WTC11 (cell line): ENCODE results near the gene SLC8B1. TPM values are rescaled to one million over a fixed set of nuclear protein-coding genes. Genes with fewer than 3 reads are reported as not detected.

ENCODE experiments used
- ATAC-seq: fragments of 200-7000 bp; cut with Tn5 transposase; 2 replicates; pipeline ENCODE4 v1.10.0; 2021; ENCODE audit warnings: mild to moderate bottlenecking, moderate library complexity
- CTCF ChIA-PET: fragments of 300-600 bp; sonication (Branson Sonifier 250); formaldehyde crosslinking; loops from one replicate; lab custom pipeline; 2021; ENCODE audit warnings: antibody characterized with exemption; lab: Charles Lee
- POLR2A ChIA-PET: fragments of 350-600 bp; sonication (Branson Sonifier 250); formaldehyde crosslinking; loops from one replicate; lab custom pipeline; 2021; ENCODE audit warnings: antibody characterized with exemption; lab: Charles Lee
- DNase-seq: peaks from one replicate; pipeline ENCODE4 v3.0.0; 2021; ENCODE audit warnings: low spot score
- H3K27ac Mint-ChIP-seq: 2 replicates; pipeline ENCODE4 v1.8.0; 2021; ENCODE audit warnings: mixed read lengths
- H3K27me3 Mint-ChIP-seq: 2 replicates; pipeline ENCODE4 v1.8.0; 2021; ENCODE audit warnings: low read depth, mild to moderate bottlenecking, moderate library complexity, mixed read lengths
- H3K36me3 Mint-ChIP-seq: 2 replicates; pipeline ENCODE4 v1.8.0; 2021; ENCODE audit warnings: mixed read lengths
- H3K4me1 Mint-ChIP-seq: 2 replicates; pipeline ENCODE4 v1.8.0; 2022; ENCODE audit warnings: mixed read lengths
- H3K4me3 Mint-ChIP-seq: 2 replicates; pipeline ENCODE4 v1.8.0; 2021; ENCODE audit warnings: mild to moderate bottlenecking, moderate library complexity, mixed read lengths
- H3K9me3 Mint-ChIP-seq: 2 replicates; pipeline ENCODE4 v1.8.0; 2021; ENCODE audit warnings: mixed read lengths
- ESRRA ChIP-seq: sonication (generic); formaldehyde crosslinking; IDR thresholded peaks from 2 replicates; pipeline ENCODE4 v1.8.1; 2022; ENCODE audit warnings: mild to moderate bottlenecking, missing genetic modification reagents, borderline replicate concordance
- GABPB1 ChIP-seq: sonication (generic); formaldehyde crosslinking; IDR thresholded peaks from 2 replicates; pipeline ENCODE4 v1.8.1; 2023; ENCODE audit warnings: mild to moderate bottlenecking, missing genetic modification reagents
- GRHL2 ChIP-seq: fragments of 250-450 bp; sonication (Bioruptor Pico); IDR thresholded peaks from 2 replicates; pipeline ENCODE4 v1.8.0; 2022; ENCODE audit warnings: mild to moderate bottlenecking, moderate library complexity; ENCODE audit not compliant: insufficient replicate concordance, severe bottlenecking
- GTF2I ChIP-seq: fragments of 250-450 bp; sonication (Bioruptor Pico); conservative IDR thresholded peaks from 2 replicates; pipeline ENCODE4 v1.4.0; 2021; ENCODE audit warnings: mild to moderate bottlenecking
- MYBL2 ChIP-seq: sonication (generic); formaldehyde crosslinking; IDR thresholded peaks from 2 replicates; pipeline ENCODE4 v1.8.1; 2023; ENCODE audit warnings: mild to moderate bottlenecking, moderate library complexity, missing genetic modification reagents
- NFATC4 ChIP-seq: fragments of 250-450 bp; sonication (Bioruptor Pico); IDR thresholded peaks from 2 replicates; pipeline ENCODE4 v1.9.0; 2021; ENCODE audit warnings: mild to moderate bottlenecking
- NR1H2 ChIP-seq: sonication (generic); formaldehyde crosslinking; IDR thresholded peaks from 2 replicates; pipeline ENCODE4 v1.9.0; 2021; ENCODE audit warnings: mild to moderate bottlenecking, moderate library complexity, missing genetic modification reagents
- SP1 ChIP-seq: sonication (generic); formaldehyde crosslinking; conservative IDR thresholded peaks from 2 replicates; pipeline ENCODE4 v1.8.1; 2022; ENCODE audit warnings: missing genetic modification reagents
- TEAD4 ChIP-seq: sonication (generic); formaldehyde crosslinking; IDR thresholded peaks from 2 replicates; pipeline ENCODE4 v1.8.0; 2022; ENCODE audit warnings: mild to moderate bottlenecking, missing genetic modification reagents
- ZNF138 ChIP-seq: sonication (generic); formaldehyde crosslinking; conservative IDR thresholded peaks from 2 replicates; pipeline ENCODE4 v1.8.1; 2022; ENCODE audit warnings: mild to moderate bottlenecking, moderate library complexity, missing genetic modification reagents
- ZNF416 ChIP-seq: fragments of 250-450 bp; sonication (Bioruptor Pico); IDR thresholded peaks from 2 replicates; pipeline ENCODE4 v1.9.0; 2021; ENCODE audit warnings: mild to moderate bottlenecking, inconsistent platforms
- ZNF423 ChIP-seq: fragments of 250-450 bp; sonication (Bioruptor Pico); IDR thresholded peaks from 2 replicates; pipeline ENCODE4 v2.1.2; 2022; ENCODE audit warnings: mild to moderate bottlenecking, moderate library complexity
- total RNA-seq: library from RNA; stranded (reverse); gene quantifications from 3 replicates; pipeline ENCODE4 v1.2.3, GENCODE V29; 2021
- TF ChIP-seq, protein P1 (sequence below): sonication (generic); formaldehyde crosslinking; IDR thresholded peaks from 2 replicates; pipeline ENCODE4 v1.8.1; 2023; ENCODE audit warnings: mild to moderate bottlenecking, missing genetic modification reagents, borderline replicate concordance
- TF ChIP-seq, protein P2 (sequence below): fragments of 250-450 bp; sonication (Bioruptor Pico); IDR thresholded peaks from 2 replicates; pipeline ENCODE4 v1.9.0; 2021; ENCODE audit warnings: mild to moderate bottlenecking
- TF ChIP-seq, protein P3 (sequence below): fragments of 250-450 bp; sonication (Bioruptor Pico); IDR thresholded peaks from 2 replicates; pipeline ENCODE4 v2.1.2; 2022; ENCODE audit warnings: mild to moderate bottlenecking, moderate library complexity
- TF ChIP-seq, protein P4 (sequence below): sonication (generic); formaldehyde crosslinking; IDR thresholded peaks from 2 replicates; pipeline ENCODE4 v1.8.1; 2023; ENCODE audit warnings: mild to moderate bottlenecking, missing genetic modification reagents
- TF ChIP-seq, protein P5 (sequence below): sonication (generic); formaldehyde crosslinking; IDR thresholded peaks from 2 replicates; pipeline ENCODE4 v1.8.0; 2022; ENCODE audit warnings: mild to moderate bottlenecking, missing genetic modification reagents
- TF ChIP-seq, protein P6 (sequence below): sonication (generic); formaldehyde crosslinking; IDR thresholded peaks from 2 replicates; pipeline ENCODE4 v1.8.0; 2022; ENCODE audit warnings: mild to moderate bottlenecking, missing genetic modification reagents
- TF ChIP-seq, protein P7 (sequence below): sonication (generic); formaldehyde crosslinking; conservative IDR thresholded peaks from 2 replicates; pipeline ENCODE4 v1.8.1; 2023; ENCODE audit warnings: mild to moderate bottlenecking, low read depth, missing genetic modification reagents, moderate library complexity

The SLC8B1 gene
- total RNA-seq, 1 experiment from 2014 or later, result 13.8 TPM

DNA sequence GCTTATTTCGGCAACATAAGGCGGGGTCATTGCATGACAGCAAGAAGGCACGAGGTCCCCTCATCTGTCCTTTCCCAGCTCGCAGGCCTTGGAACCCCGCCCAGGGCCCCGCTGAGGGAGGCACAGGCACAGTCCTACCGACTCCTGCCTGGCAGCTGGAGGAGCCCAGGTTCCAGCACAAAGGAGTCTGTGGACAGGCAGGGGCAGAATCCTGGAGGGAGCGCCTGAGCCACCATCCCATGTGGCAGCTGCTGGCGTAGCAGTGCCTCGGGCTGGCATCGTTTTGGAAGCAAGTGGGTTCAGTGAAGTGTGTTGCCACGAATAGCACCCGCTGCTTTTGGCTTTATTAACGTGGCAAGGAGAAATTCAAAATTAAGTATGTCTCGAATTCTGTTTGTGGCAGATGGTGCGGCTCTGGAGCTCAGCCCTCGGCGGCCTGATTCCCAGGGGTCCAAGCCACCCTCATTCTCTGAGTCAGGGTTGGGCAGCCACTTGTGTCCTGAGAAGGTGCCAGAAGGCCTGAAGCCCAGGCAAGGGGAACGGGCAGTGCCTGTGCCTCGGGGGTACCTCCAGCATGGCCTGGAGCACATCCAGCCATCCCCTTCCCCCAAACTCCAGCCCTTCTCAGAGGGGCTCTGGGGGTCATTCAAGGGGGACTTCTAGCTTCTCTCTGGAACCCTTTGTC lies 35.9 kb downstream of the SLC8B1 start:
- DNase-seq (no peak), ATAC-seq (no peak)
- no peak overlapping the region; the same call in 1 of the 2 replicates for H3K27ac Mint-ChIP-seq
- CTCF ChIA-PET, result interaction anchor here (1.6 kb wide), 1 partner anchor 126 kb away, joined by 5 read pairs; no protein-coding TSS in a partner anchor
- no peaks in the 10 kb centered on the region for H3K9me3 Mint-ChIP-seq
- H3K4me3 Mint-ChIP-seq, result no peak overlapping the region
- H3K36me3 Mint-ChIP-seq, result peaks cover 4% of the 10 kb centered on the region; the same call in 1 of the 2 replicates
- H3K4me1 Mint-ChIP-seq, result peaks cover 32% of the 10 kb centered on the region
- no peak for TF ChIP-seq ESRRA (CRISPR knock-in tag)
- no peak for TF ChIP-seq GRHL2 (CRISPR knock-in tag)
- TF ChIP-seq, protein P1, sequence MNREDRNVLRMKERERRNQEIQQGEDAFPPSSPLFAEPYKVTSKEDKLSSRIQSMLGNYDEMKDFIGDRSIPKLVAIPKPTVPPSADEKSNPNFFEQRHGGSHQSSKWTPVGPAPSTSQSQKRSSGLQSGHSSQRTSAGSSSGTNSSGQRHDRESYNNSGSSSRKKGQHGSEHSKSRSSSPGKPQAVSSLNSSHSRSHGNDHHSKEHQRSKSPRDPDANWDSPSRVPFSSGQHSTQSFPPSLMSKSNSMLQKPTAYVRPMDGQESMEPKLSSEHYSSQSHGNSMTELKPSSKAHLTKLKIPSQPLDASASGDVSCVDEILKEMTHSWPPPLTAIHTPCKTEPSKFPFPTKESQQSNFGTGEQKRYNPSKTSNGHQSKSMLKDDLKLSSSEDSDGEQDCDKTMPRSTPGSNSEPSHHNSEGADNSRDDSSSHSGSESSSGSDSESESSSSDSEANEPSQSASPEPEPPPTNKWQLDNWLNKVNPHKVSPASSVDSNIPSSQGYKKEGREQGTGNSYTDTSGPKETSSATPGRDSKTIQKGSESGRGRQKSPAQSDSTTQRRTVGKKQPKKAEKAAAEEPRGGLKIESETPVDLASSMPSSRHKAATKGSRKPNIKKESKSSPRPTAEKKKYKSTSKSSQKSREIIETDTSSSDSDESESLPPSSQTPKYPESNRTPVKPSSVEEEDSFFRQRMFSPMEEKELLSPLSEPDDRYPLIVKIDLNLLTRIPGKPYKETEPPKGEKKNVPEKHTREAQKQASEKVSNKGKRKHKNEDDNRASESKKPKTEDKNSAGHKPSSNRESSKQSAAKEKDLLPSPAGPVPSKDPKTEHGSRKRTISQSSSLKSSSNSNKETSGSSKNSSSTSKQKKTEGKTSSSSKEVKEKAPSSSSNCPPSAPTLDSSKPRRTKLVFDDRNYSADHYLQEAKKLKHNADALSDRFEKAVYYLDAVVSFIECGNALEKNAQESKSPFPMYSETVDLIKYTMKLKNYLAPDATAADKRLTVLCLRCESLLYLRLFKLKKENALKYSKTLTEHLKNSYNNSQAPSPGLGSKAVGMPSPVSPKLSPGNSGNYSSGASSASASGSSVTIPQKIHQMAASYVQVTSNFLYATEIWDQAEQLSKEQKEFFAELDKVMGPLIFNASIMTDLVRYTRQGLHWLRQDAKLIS (CRISPR knock-in tag), result no peak
- no peak for TF ChIP-seq ZNF423 (CRISPR knock-in tag)
- TF ChIP-seq, protein P2, sequence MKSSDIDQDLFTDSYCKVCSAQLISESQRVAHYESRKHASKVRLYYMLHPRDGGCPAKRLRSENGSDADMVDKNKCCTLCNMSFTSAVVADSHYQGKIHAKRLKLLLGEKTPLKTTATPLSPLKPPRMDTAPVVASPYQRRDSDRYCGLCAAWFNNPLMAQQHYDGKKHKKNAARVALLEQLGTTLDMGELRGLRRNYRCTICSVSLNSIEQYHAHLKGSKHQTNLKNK, result no peak
- TF ChIP-seq NR1H2 (CRISPR knock-in tag), result no peak
- TF ChIP-seq GTF2I (CRISPR knock-in tag), result no peak
- TF ChIP-seq, protein P3, sequence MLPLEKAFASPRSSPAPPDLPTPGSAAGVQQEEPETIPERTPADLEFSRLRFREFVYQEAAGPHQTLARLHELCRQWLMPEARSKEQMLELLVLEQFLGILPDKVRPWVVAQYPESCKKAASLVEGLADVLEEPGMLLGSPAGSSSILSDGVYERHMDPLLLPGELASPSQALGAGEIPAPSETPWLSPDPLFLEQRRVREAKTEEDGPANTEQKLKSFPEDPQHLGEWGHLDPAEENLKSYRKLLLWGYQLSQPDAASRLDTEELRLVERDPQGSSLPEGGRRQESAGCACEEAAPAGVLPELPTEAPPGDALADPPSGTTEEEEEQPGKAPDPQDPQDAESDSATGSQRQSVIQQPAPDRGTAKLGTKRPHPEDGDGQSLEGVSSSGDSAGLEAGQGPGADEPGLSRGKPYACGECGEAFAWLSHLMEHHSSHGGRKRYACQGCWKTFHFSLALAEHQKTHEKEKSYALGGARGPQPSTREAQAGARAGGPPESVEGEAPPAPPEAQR (CRISPR knock-in tag), result no peak
- no peak for TF ChIP-seq NFATC4 (CRISPR knock-in tag)
- TF ChIP-seq, protein P4, sequence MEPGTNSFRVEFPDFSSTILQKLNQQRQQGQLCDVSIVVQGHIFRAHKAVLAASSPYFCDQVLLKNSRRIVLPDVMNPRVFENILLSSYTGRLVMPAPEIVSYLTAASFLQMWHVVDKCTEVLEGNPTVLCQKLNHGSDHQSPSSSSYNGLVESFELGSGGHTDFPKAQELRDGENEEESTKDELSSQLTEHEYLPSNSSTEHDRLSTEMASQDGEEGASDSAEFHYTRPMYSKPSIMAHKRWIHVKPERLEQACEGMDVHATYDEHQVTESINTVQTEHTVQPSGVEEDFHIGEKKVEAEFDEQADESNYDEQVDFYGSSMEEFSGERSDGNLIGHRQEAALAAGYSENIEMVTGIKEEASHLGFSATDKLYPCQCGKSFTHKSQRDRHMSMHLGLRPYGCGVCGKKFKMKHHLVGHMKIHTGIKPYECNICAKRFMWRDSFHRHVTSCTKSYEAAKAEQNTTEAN (CRISPR knock-in tag), result no peak
- TF ChIP-seq, protein P5, sequence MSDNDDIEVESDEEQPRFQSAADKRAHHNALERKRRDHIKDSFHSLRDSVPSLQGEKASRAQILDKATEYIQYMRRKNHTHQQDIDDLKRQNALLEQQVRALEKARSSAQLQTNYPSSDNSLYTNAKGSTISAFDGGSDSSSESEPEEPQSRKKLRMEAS (CRISPR knock-in tag), result 0 out of 2 replicates have a peak, but pooled peaks have one; percentile 15
- peak; percentile 9; the same call in 1 of the 2 replicates for TF ChIP-seq TEAD4
- no peak for TF ChIP-seq SP1 (CRISPR knock-in tag)
- TF ChIP-seq, protein P6, sequence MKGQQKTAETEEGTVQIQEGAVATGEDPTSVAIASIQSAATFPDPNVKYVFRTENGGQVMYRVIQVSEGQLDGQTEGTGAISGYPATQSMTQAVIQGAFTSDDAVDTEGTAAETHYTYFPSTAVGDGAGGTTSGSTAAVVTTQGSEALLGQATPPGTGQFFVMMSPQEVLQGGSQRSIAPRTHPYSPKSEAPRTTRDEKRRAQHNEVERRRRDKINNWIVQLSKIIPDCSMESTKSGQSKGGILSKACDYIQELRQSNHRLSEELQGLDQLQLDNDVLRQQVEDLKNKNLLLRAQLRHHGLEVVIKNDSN (CRISPR knock-in tag), result no peak
- TF ChIP-seq MYBL2, result no peak
- no peak for TF ChIP-seq ZNF416
- POLR2A ChIA-PET, result interaction anchor here (0.6 to 1.2 kb wide), 3 partner anchors 30 to 159 kb away, joined by 3 to 4 read pairs (median 3); no protein-coding TSS in a partner anchor
- H3K27me3 Mint-ChIP-seq, result no peaks in the 10 kb centered on the region

DNA sequence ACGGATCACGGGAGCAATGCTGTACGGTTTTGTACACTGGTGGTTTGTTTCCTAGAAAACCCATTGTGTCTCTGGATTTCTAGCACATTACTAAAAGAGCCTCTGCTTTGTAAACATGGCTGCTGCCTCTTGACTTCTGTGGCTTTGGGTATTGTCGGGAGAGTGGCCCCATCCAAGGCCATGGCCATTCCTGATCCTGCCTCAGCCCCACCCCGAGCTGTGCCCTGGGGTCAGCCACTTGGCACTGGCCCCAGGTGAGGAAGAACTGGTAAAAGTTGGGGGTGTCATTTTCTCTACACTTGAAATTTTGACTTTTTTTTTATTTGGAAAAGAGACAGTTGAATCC lies 36.5 kb downstream of the SLC8B1 start:
- H3K9me3 Mint-ChIP-seq, result no peaks in the 10 kb centered on the region
- no peak overlapping the region for H3K27ac Mint-ChIP-seq
- POLR2A ChIA-PET, result interaction anchor here (0.6 kb wide), 1 partner anchor 158 kb away, joined by 4 read pairs; no protein-coding TSS in a partner anchor
- no peak for ATAC-seq
- no peaks in the 10 kb centered on the region for H3K27me3 Mint-ChIP-seq
- DNase-seq, result no peak
- H3K36me3 Mint-ChIP-seq, result peaks cover 7% of the 10 kb centered on the region; the same call in 1 of the 2 replicates
- CTCF ChIA-PET, result interaction anchor here (1.6 kb wide), 1 partner anchor 127 kb away, joined by 5 read pairs; no protein-coding TSS in a partner anchor
- TF ChIP-seq, protein P5 (CRISPR knock-in tag), result no peak
- TF ChIP-seq, protein P7, sequence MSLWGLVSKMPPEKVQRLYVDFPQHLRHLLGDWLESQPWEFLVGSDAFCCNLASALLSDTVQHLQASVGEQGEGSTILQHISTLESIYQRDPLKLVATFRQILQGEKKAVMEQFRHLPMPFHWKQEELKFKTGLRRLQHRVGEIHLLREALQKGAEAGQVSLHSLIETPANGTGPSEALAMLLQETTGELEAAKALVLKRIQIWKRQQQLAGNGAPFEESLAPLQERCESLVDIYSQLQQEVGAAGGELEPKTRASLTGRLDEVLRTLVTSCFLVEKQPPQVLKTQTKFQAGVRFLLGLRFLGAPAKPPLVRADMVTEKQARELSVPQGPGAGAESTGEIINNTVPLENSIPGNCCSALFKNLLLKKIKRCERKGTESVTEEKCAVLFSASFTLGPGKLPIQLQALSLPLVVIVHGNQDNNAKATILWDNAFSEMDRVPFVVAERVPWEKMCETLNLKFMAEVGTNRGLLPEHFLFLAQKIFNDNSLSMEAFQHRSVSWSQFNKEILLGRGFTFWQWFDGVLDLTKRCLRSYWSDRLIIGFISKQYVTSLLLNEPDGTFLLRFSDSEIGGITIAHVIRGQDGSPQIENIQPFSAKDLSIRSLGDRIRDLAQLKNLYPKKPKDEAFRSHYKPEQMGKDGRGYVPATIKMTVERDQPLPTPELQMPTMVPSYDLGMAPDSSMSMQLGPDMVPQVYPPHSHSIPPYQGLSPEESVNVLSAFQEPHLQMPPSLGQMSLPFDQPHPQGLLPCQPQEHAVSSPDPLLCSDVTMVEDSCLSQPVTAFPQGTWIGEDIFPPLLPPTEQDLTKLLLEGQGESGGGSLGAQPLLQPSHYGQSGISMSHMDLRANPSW (CRISPR knock-in tag), result no peak
- TF ChIP-seq ZNF138 (CRISPR knock-in tag), result no peak
- no peak for TF ChIP-seq GABPB1 (CRISPR knock-in tag)
- H3K4me3 Mint-ChIP-seq, result no peak overlapping the region
- peaks cover 30% of the 10 kb centered on the region for H3K4me1 Mint-ChIP-seq
